Loucy (cell line): ENCODE measurements around the gene RCC2.

Experiments used
- EZH2phosphoT487 ChIP-seq: fragments of 200-600 bp; IDR thresholded peaks from 2 replicates; pipeline ENCODE4 v1.6.1; 2018; ENCODE audit warnings: antibody characterized with exemption, mild to moderate bottlenecking, moderate library complexity, borderline replicate concordance
- TF ChIP-seq, protein P1 (sequence below): fragments of 200-600 bp; sonication (generic); conservative IDR thresholded peaks from 2 replicates; pipeline ENCODE4 v1.5.1; 2014; ENCODE audit warnings: mild to moderate bottlenecking, antibody characterized with exemption, low read length

DNA sequence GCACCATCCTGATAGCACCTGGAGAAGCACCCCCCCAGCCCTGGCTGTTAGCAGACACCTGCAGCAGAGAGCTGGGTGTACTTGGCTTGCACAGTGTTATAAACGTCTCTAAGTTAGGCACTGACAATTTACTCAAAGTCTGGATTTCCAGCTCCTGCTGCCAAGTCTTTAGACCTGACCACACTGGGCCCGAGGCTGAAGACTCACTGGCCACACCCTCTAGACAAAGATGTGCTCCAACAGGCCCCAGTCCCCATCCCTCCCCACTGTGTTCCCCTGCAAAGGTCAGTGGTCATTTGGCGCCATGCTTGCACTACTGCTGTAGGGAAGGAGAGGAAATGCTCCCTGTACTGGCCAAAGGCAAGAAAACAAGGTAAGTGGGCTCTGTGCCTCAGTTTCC lies 36.4 kb downstream of the RCC2 start:
- TF ChIP-seq, protein P1, sequence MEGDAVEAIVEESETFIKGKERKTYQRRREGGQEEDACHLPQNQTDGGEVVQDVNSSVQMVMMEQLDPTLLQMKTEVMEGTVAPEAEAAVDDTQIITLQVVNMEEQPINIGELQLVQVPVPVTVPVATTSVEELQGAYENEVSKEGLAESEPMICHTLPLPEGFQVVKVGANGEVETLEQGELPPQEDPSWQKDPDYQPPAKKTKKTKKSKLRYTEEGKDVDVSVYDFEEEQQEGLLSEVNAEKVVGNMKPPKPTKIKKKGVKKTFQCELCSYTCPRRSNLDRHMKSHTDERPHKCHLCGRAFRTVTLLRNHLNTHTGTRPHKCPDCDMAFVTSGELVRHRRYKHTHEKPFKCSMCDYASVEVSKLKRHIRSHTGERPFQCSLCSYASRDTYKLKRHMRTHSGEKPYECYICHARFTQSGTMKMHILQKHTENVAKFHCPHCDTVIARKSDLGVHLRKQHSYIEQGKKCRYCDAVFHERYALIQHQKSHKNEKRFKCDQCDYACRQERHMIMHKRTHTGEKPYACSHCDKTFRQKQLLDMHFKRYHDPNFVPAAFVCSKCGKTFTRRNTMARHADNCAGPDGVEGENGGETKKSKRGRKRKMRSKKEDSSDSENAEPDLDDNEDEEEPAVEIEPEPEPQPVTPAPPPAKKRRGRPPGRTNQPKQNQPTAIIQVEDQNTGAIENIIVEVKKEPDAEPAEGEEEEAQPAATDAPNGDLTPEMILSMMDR, result no peak
- TF ChIP-seq EZH2phosphoT487, result no peak
